Endothelial cell of umbilical vein (primary cell): ENCODE results near the gene RAC3. TPM values are rescaled to one million over a fixed set of nuclear protein-coding genes. Genes with fewer than 3 reads are reported as not detected.

Source experiments
- BruUV-seq: library from RNA; stranded (reverse); fragments of 400-500 nt; replicated peaks from 2 replicates; lab custom pipeline; 2021; lab: Mats Ljungman, UMichigan
- CTCF ChIA-PET: fragments of 300-600, 350-600 bp; sonication (Branson Sonifier 250); formaldehyde crosslinking; loops from one replicate; lab custom pipeline; 2021; ENCODE audit warnings: antibody characterized with exemption, inconsistent platforms; lab: Charles Lee
- POLR2A ChIA-PET: fragments of 300-600, 350-600 bp; sonication (Branson Sonifier 250); formaldehyde crosslinking; loops from one replicate; lab custom pipeline; 2021; ENCODE audit warnings: antibody characterized with exemption, inconsistent platforms; lab: Charles Lee
- DNase-seq: peaks from one replicate; pipeline ENCODE4 v3.0.0-alpha.2; 2011; ENCODE audit warnings: low read depth, low spot score
- FAIRE-seq: peaks from 2 replicates; lab custom pipeline; 2011; peaks lifted over from hg19 to GRCh38; lab: Jason Lieb, UNC
- H2AFZ ChIP-seq: 2 replicates; pipeline ENCODE4 v1.6.0; 2012; ENCODE audit warnings: low read depth, low read length, control low read depth, inconsistent platforms
- H3K27ac ChIP-seq: 2 replicates; pipeline ENCODE4 v1.5.1; 2011; ENCODE audit warnings: low read depth, mild to moderate bottlenecking, control low read depth, low read length, moderate library complexity; ENCODE audit not compliant: insufficient read depth
- H3K27me3 ChIP-seq, 2 experiments: 2 replicates each; pipeline versions ENCODE4 v1.6.0 to v1.6.1; 2011; ENCODE audit warnings: low read length in 2 of 2, mixed read lengths in 1 of 2; ENCODE audit not compliant: control insufficient read depth in 2 of 2, insufficient read depth in 2 of 2
- H3K36me3 ChIP-seq, 2 experiments: 2 replicates in 1 of 2; 3 replicates in 1 of 2; pipeline ENCODE4 v1.5.1; 2011; ENCODE audit warnings: low read length in 2 of 2, mild to moderate bottlenecking in 1 of 2, moderate library complexity in 1 of 2; ENCODE audit not compliant: control insufficient read depth in 2 of 2, insufficient read depth in 2 of 2; ENCODE audit errors: extremely low read depth in 1 of 2
- H3K4me1 ChIP-seq: 3 replicates; pipeline ENCODE4 v1.5.1; 2011; ENCODE audit warnings: mild to moderate bottlenecking, low read length; ENCODE audit not compliant: control insufficient read depth, insufficient read depth; ENCODE audit errors: extremely low read depth
- H3K4me2 ChIP-seq: 2 replicates; pipeline ENCODE4 v1.6.1; 2011; ENCODE audit warnings: low read length, control low read depth, mixed read lengths; ENCODE audit not compliant: insufficient read depth
- H3K4me3 ChIP-seq, 3 experiments: fragments of 200-600 bp in 1 of 3; sonication (generic), shearing (Covaris generic) in 1 of 3; replicated peaks in 1 of 3; 2 replicates each; pipeline ENCODE4 v1.5.1; 2011 to 2016; ENCODE audit warnings: control low read depth in 3 of 3, low read length in 3 of 3, mild to moderate bottlenecking in 2 of 3, inconsistent platforms in 1 of 3, low read depth in 1 of 3, moderate library complexity in 1 of 3; ENCODE audit not compliant: insufficient read depth in 1 of 3
- H3K79me2 ChIP-seq: 2 replicates; pipeline ENCODE4 v1.6.0; 2012; ENCODE audit warnings: low read length, inconsistent platforms; ENCODE audit not compliant: control insufficient read depth, insufficient read depth
- H3K9ac ChIP-seq: replicated peaks from 2 replicates; pipeline ENCODE3; 2011; ENCODE audit warnings: low read length, control low read depth; ENCODE audit not compliant: insufficient read depth; ENCODE audit errors: extremely low read depth
- H3K9me1 ChIP-seq: replicated peaks from 3 replicates; pipeline ENCODE4 v1.6.0; 2011; ENCODE audit warnings: mild to moderate bottlenecking, low read length; ENCODE audit not compliant: control insufficient read depth, insufficient read depth; ENCODE audit errors: extremely low read depth
- H3K9me3 ChIP-seq: replicated peaks from 2 replicates; pipeline ENCODE4 v1.5.1; 2012; ENCODE audit warnings: low read length, inconsistent platforms; ENCODE audit not compliant: control insufficient read depth, insufficient read depth
- H4K20me1 ChIP-seq: replicated peaks from 2 replicates; pipeline ENCODE3; 2011; ENCODE audit warnings: mild to moderate bottlenecking, low read length; ENCODE audit not compliant: control insufficient read depth, insufficient read depth; ENCODE audit errors: extremely low read depth
- CTCF ChIP-seq, 2 donors: IDR thresholded peaks; 1 replicate in 1 of 2; 2 replicates in 1 of 2; pipeline ENCODE4 v1.5.1; 2011; ENCODE audit warnings: low read length in 2 of 2, mild to moderate bottlenecking in 2 of 2, moderate library complexity in 2 of 2, control low read depth in 1 of 2, inconsistent platforms in 1 of 2, low read depth in 1 of 2; ENCODE audit not compliant: insufficient read depth in 1 of 2; ENCODE audit errors: extremely low read depth in 1 of 2
- EZH2 ChIP-seq: IDR thresholded peaks from 2 replicates; pipeline ENCODE4 v1.6.1; 2012; ENCODE audit warnings: borderline replicate concordance, low read depth, mild to moderate bottlenecking, moderate library complexity, low read length, inconsistent platforms; ENCODE audit not compliant: severe bottlenecking
- FOS ChIP-seq: IDR thresholded peaks from 2 replicates; pipeline ENCODE4 v1.6.1; 2011; ENCODE audit warnings: mild to moderate bottlenecking, low read length, moderate library complexity, borderline replicate concordance; ENCODE audit not compliant: insufficient read depth
- GATA2 ChIP-seq: IDR thresholded peaks from 2 replicates; pipeline ENCODE4 v1.7.0; 2011; ENCODE audit warnings: low read depth, mild to moderate bottlenecking, moderate library complexity, mixed read lengths, low read length; ENCODE audit not compliant: insufficient read length, insufficient read depth
- JUN ChIP-seq: IDR thresholded peaks from 2 replicates; pipeline ENCODE4 v1.6.1; 2011; ENCODE audit warnings: borderline replicate concordance, low read depth; ENCODE audit not compliant: insufficient read length, insufficient read depth
- MAX ChIP-seq: IDR thresholded peaks from 2 replicates; pipeline ENCODE4 v1.6.1; 2011; ENCODE audit not compliant: insufficient read depth, insufficient read length
- MYC ChIP-seq: IDR thresholded peaks from one replicate; pipeline ENCODE4 v1.6.1; 2011; ENCODE audit warnings: mild to moderate bottlenecking, low read depth, low read length
- POLR2A ChIP-seq: IDR thresholded peaks from 2 replicates; pipeline ENCODE4 v1.6.1; 2012; ENCODE audit warnings: low read depth, mild to moderate bottlenecking, control low read depth, low read length
- POLR2AphosphoS5 ChIP-seq: IDR thresholded peaks from 2 replicates; pipeline ENCODE4 v1.6.1; 2012; ENCODE audit warnings: low read depth, mild to moderate bottlenecking, control low read depth, low read length, moderate library complexity; ENCODE audit not compliant: insufficient read depth
- dilution Hi-C: fragments of 300-500 bp; cut with MboI; formaldehyde crosslinking; loops from one replicate; pipeline ENCODE4 v1.15.0; 2019; ENCODE audit warnings: low sequenced_read_pairs; ENCODE audit not compliant: extremely low pct_ligation_motif_present
- intact Hi-C: fragments of 100-400 bp; cut with micrococcal nuclease; formaldehyde crosslinking; loops from one replicate; pipeline ENCODE4 v1.10.0; 2022
- polyA plus RNA-seq, 4 experiments: library from polyadenylated mRNA; depleted of rRNA in 3 of 4; stranded (reverse) in 3 of 4; unstranded in 1 of 4; fragments of >200 nt; gene quantifications; 2 replicates each; pipeline versions ENCODE4 v1.2.1 to v1.2.3, GENCODE V29; 2011 to 2012; ENCODE audit warnings: missing spikeins in 1 of 4
- total RNA-seq: library from RNA; stranded (reverse); gene quantifications from 2 replicates; pipeline ENCODE4 v1.2.3, GENCODE V29; 2021

RAC3 gene
- total and polyA plus RNA-seq, 2 donors (not counting 3 experiments of a cell fraction or from before 2014, with no cell fraction given): 34.1 to 56.0 TPM

- H2AFZ ChIP-seq: no peak overlapping the region
- peaks cover 11% of the 10 kb centered on the region for H3K79me2 ChIP-seq
- H3K4me1 ChIP-seq: peaks cover 11% of the 10 kb centered on the region
- intact Hi-C loops (no loop called here), dilution Hi-C loops (no loop called here)
- no peak overlapping the region for H3K27ac ChIP-seq
- DNase-seq: no peak
- no peak for TF ChIP-seq POLR2AphosphoS5
- TF ChIP-seq POLR2A: no peak
- TF ChIP-seq MYC: no peak
- no peak for TF ChIP-seq CTCF (IDR thresholded peaks at IDR 0.05; ENCODE audit: extremely low read depth in 1 of 2, insufficient read depth in 1 of 2, low read depth in 1 of 2, low read length in 2 of 2)
- TF ChIP-seq FOS: no peak
- TF ChIP-seq GATA2: no peak
- TF ChIP-seq MAX: no peak
- TF ChIP-seq JUN: no peak
- no peak for TF ChIP-seq EZH2
- H4K20me1 ChIP-seq: no peaks in the 10 kb centered on the region
- H3K4me3 ChIP-seq: peak overlapping the region in 1 of 3 experiments; percentile 76
- no TSS peak for BruUV-seq
- H3K4me2 ChIP-seq: no peak overlapping the region
- H3K9me3 ChIP-seq: no peaks in the 10 kb centered on the region
- FAIRE-seq: no peak
- ChIA-PET POLR2A (no interaction called here), CTCF (interaction anchor here (0.8 to 3.8 kb wide), 3 partner anchors 12 to 56 kb away, joined by 3 to 18 read pairs (median 5); partner anchors contain the start of gene DCXR)
- H3K36me3 ChIP-seq: peaks cover 7 to 19% of the 10 kb centered on the region in 2 experiments
- no peaks in the 10 kb centered on the region for H3K9me1 ChIP-seq
- H3K27me3 ChIP-seq: no peaks in the 10 kb centered on the region
- H3K9ac ChIP-seq: no peak overlapping the region
These were observed 18.8 kb downstream of the RAC3 start for GRCh38 chr17:82050152-82050760.
